Sigmoid colon (tissue), 7 donors: Measurements from ENCODE around the gene CDK19. TPM values are rescaled to one million over a fixed set of nuclear protein-coding genes. Genes with fewer than 3 reads are reported as not detected.

Experiments used
- DNase-seq: peaks from one replicate; pipeline ENCODE4 v3.0.0-alpha.2; 2019
- H3K27ac ChIP-seq, 4 donors: fragments of 200-600 bp; sonication (generic); one replicate each; pipeline ENCODE4 v1.5.1; 2016 to 2019; ENCODE audit warnings: mild to moderate bottlenecking in 1 of 4
- H3K27me3 ChIP-seq, 3 donors: fragments of 200-600 bp; sonication (generic); one replicate each; pipeline ENCODE4 v1.5.1; 2019; ENCODE audit warnings: mild to moderate bottlenecking in 1 of 3
- H3K36me3 ChIP-seq, 4 donors: fragments of 200-600 bp; sonication (generic); one replicate each; pipeline ENCODE4 v1.5.1; 2016 to 2019
- H3K4me1 ChIP-seq, 4 donors: fragments of 200-600 bp; sonication (generic); one replicate each; pipeline ENCODE4 v1.5.1; 2017 to 2019
- H3K4me3 ChIP-seq, 4 donors: fragments of 200-600 bp; sonication (generic); one replicate each; pipeline ENCODE4 v1.5.1; 2017 to 2019; ENCODE audit warnings: mild to moderate bottlenecking in 2 of 4, moderate library complexity in 1 of 4
- H3K9me3 ChIP-seq, 4 donors: fragments of 200-600 bp in 3 of 4; sonication (generic) in 3 of 4; one replicate each; pipeline versions ENCODE4 v1.5.1 to v1.6.1; 2013 to 2019
- EP300 ChIP-seq, 4 donors: sonication (generic); formaldehyde crosslinking; IDR thresholded peaks; one replicate each; pipeline ENCODE4 v1.6.1; 2017; ENCODE audit warnings: antibody characterized with exemption in 4 of 4
- POLR2A ChIP-seq, 2 donors: fragments of 450-650 bp; IDR thresholded peaks; one replicate each; pipeline ENCODE4 v1.6.1; 2016; ENCODE audit warnings: antibody characterized with exemption in 2 of 2, mild to moderate bottlenecking in 2 of 2, moderate library complexity in 2 of 2
- POLR2AphosphoS5 ChIP-seq, 4 donors: sonication (generic); formaldehyde crosslinking; IDR thresholded peaks; one replicate each; pipeline ENCODE4 v1.6.1; 2017; ENCODE audit warnings: antibody characterized with exemption in 4 of 4
- WGBS, 2 donors: extraction: QIAGEN DNeasy Blood & Tissue Kit; methylation state at CpG; one replicate each; pipeline ENCODE4 v1.1.7; 2013; 5-methylcytosine and 5-hydroxymethylcytosine counted together
- intact Hi-C: fragments of 100-400 bp; cut with DNase I; formaldehyde crosslinking; loops from one replicate; pipeline ENCODE4 v1.15.1; 2023
- polyA plus RNA-seq, 3 donors: library from polyadenylated mRNA; stranded (reverse); fragments of 200-250 nt; gene quantifications; one replicate each; pipeline ENCODE4 v1.2.3, GENCODE V29; 2013
- total RNA-seq, 4 donors: library from RNA; depleted of rRNA; stranded (reverse); fragments of >200 nt; gene quantifications; one replicate each; pipeline ENCODE4 v1.1.0, GENCODE V29; 2016
- TF ChIP-seq, protein P1 (sequence below), 4 experiments: fragments of 450-650 bp in 3 of 4; fragments of 200-600 bp in 1 of 4; IDR thresholded peaks; one replicate each; pipeline ENCODE4 v1.5.1; 2016 to 2019; ENCODE audit warnings: antibody characterized with exemption in 4 of 4, mild to moderate bottlenecking in 3 of 4, moderate library complexity in 2 of 4
- donor health status: healthy with polysubstance abuse.
- donor health status: Bipolar disorder and iron deficiency.
- donor health status: healthy.

The CDK19 gene
- total and polyA plus RNA-seq, 7 donors, result 6.7 to 17.8 (median 12.1) TPM

- Histone ChIP-seq H3K4me3 (no peak overlapping the region), H3K36me3 (no peaks in the 10 kb centered on the region), H3K27ac (no peak overlapping the region), H3K27me3 (no peaks in the 10 kb centered on the region), H3K4me1 (no peaks in the 10 kb centered on the region), H3K9me3 (no peaks in the 10 kb centered on the region)
- intact Hi-C loops, result no loop called here
- DNase-seq, result no peak
- TF ChIP-seq EP300 (IDR thresholded peaks at IDR 0.05) (no peak), POLR2AphosphoS5 (IDR thresholded peaks at IDR 0.05) (no peak), POLR2A (IDR thresholded peaks at IDR 0.05) (no peak)
- TF ChIP-seq, protein P1, sequence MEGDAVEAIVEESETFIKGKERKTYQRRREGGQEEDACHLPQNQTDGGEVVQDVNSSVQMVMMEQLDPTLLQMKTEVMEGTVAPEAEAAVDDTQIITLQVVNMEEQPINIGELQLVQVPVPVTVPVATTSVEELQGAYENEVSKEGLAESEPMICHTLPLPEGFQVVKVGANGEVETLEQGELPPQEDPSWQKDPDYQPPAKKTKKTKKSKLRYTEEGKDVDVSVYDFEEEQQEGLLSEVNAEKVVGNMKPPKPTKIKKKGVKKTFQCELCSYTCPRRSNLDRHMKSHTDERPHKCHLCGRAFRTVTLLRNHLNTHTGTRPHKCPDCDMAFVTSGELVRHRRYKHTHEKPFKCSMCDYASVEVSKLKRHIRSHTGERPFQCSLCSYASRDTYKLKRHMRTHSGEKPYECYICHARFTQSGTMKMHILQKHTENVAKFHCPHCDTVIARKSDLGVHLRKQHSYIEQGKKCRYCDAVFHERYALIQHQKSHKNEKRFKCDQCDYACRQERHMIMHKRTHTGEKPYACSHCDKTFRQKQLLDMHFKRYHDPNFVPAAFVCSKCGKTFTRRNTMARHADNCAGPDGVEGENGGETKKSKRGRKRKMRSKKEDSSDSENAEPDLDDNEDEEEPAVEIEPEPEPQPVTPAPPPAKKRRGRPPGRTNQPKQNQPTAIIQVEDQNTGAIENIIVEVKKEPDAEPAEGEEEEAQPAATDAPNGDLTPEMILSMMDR (IDR thresholded peaks at IDR 0.05), result no peak
- 65 to 88% methylated on average over 1 of the region's 1 CpG for WGBS, 2 donors
Observed at GRCh38 chr6:110714143-110714542, 101.1 kb downstream of the CDK19 start.

- H3K27me3 ChIP-seq, result no peaks in the 10 kb centered on the region
- 96% methylated on average over 3 of the region's 3 CpGs for WGBS, 2 donors
- no peaks in the 10 kb centered on the region for H3K9me3 ChIP-seq
- intact Hi-C loops, result no loop called here
- H3K4me3 ChIP-seq, result no peak overlapping the region
- DNase-seq, result no peak
- H3K4me1 ChIP-seq, result no peaks in the 10 kb centered on the region
- H3K36me3 ChIP-seq, result no peaks in the 10 kb centered on the region
- no peak for TF ChIP-seq EP300 (IDR thresholded peaks at IDR 0.05)
- no peak for TF ChIP-seq POLR2A (IDR thresholded peaks at IDR 0.05)
- TF ChIP-seq POLR2AphosphoS5 (IDR thresholded peaks at IDR 0.05), result no peak
- TF ChIP-seq, protein P1 (IDR thresholded peaks at IDR 0.05), result no peak
- no peak overlapping the region for H3K27ac ChIP-seq
Observed at GRCh38 chr6:110712238-110712637, 103.0 kb downstream of the CDK19 start.

GRCh38 chr6:110710115-110710514, 105.2 kb downstream of the CDK19 start:
- TF ChIP-seq, protein P1 (IDR thresholded peaks at IDR 0.05), result no peak
- no peak for TF ChIP-seq POLR2AphosphoS5 (IDR thresholded peaks at IDR 0.05)
- TF ChIP-seq EP300 (IDR thresholded peaks at IDR 0.05), result no peak
- no peak for TF ChIP-seq POLR2A (IDR thresholded peaks at IDR 0.05)
- Histone ChIP-seq H3K27ac (no peak overlapping the region), H3K27me3 (no peaks in the 10 kb centered on the region), H3K4me3 (no peak overlapping the region), H3K9me3 (no peaks in the 10 kb centered on the region), H3K4me1 (no peaks in the 10 kb centered on the region), H3K36me3 (no peaks in the 10 kb centered on the region)
- intact Hi-C loops, result no loop called here
- no peak for DNase-seq
- WGBS, 2 donors, result 97% methylated on average over 3 of the region's 3 CpGs

- 94 to 96% methylated on average over 2 of the region's 2 CpGs for WGBS, 2 donors
- H3K4me1 ChIP-seq, result no peaks in the 10 kb centered on the region
- H3K4me3 ChIP-seq, result no peak overlapping the region
- TF ChIP-seq POLR2A (IDR thresholded peaks at IDR 0.05) (no peak), EP300 (IDR thresholded peaks at IDR 0.05) (no peak), POLR2AphosphoS5 (IDR thresholded peaks at IDR 0.05) (no peak)
- TF ChIP-seq, protein P1 (IDR thresholded peaks at IDR 0.05), result no peak
- DNase-seq, result no peak
- H3K36me3 ChIP-seq, result no peaks in the 10 kb centered on the region
- no peaks in the 10 kb centered on the region for H3K27me3 ChIP-seq
- H3K27ac ChIP-seq, result no peak overlapping the region
- no peaks in the 10 kb centered on the region for H3K9me3 ChIP-seq
- intact Hi-C loops, result no loop called here
Observed at GRCh38 chr6:110708295-110708950, 106.8 kb downstream of the CDK19 start.

DNA sequence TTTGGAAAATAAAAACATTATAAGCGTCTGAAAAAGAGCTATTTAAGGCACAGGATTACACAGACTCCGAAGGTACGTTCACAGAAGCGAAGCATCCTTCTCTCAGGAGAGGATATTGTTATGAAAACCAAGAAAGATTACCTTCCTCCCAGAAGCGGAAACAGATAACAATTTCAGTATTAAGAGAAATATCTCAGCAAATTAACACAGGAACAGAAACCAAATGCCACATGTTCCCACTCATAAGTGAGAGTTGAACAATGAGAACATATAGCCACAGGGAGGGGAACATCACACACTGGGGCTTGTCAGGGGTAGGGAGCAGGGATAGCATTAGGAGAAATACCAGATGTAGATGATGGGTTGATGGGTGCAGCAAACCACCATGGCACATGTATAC, 109.7 kb downstream of the CDK19 start:
- DNase-seq, result no peak
- no peaks in the 10 kb centered on the region for H3K27me3 ChIP-seq
- H3K27ac ChIP-seq, result no peak overlapping the region
- H3K4me3 ChIP-seq, result no peak overlapping the region
- intact Hi-C loops, result no loop called here
- 89 to 91% methylated on average over 5 of the region's 5 CpGs for WGBS, 2 donors
- no peaks in the 10 kb centered on the region for H3K36me3 ChIP-seq
- no peaks in the 10 kb centered on the region for H3K9me3 ChIP-seq
- H3K4me1 ChIP-seq, result no peaks in the 10 kb centered on the region
- TF ChIP-seq EP300 (IDR thresholded peaks at IDR 0.05) (no peak), POLR2A (IDR thresholded peaks at IDR 0.05) (no peak), POLR2AphosphoS5 (IDR thresholded peaks at IDR 0.05) (no peak)
- TF ChIP-seq, protein P1 (IDR thresholded peaks at IDR 0.05), result no peak
